Uterus (tissue), 2 donors: Measurements from ENCODE around the gene MARVELD1.

ENCODE experiments used
- CTCF ChIP-seq, 4 experiments: fragments of 200-600 bp in 2 of 4; fragments of 450-650 bp in 2 of 4; sonication (generic) in 2 of 4; IDR thresholded peaks; one replicate each; pipeline ENCODE4 v1.5.1; 2016 to 2019; ENCODE audit warnings: antibody characterized with exemption in 4 of 4, mild to moderate bottlenecking in 2 of 4, moderate library complexity in 1 of 4
- POLR2A ChIP-seq, 2 donors: fragments of 450-650 bp; IDR thresholded peaks; one replicate each; pipeline ENCODE4 v1.6.1; 2016; ENCODE audit warnings: antibody characterized with exemption in 2 of 2, mild to moderate bottlenecking in 1 of 2, moderate library complexity in 1 of 2

DNA sequence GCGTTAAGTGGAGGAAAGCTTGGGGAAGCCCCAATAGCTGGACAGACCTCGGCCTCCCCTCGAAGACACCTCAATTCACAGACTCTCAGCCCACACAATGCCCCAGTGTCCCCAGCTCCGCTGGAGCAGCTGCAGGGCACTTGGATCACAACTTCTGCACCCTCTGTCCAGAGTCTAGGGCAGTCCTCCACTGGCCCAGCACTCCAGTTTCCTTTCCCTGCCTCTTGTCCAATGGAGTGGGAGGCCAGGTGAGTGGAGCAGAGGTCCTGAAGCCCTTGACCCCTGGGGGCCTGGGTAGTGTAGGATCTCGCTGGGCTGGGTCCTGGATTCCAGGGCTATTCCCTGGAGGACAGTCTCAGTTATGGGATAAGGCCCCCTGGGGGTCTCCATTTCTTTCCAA is 46.4 kb downstream of the MARVELD1 start:
- TF ChIP-seq CTCF (IDR thresholded peaks at IDR 0.05) = no peak
- TF ChIP-seq POLR2A (IDR thresholded peaks at IDR 0.05) = no peak
